ENCODE measurements around the gene ZFPM1. TPM values are rescaled to one million over a fixed set of nuclear protein-coding genes. Genes with fewer than 3 reads are reported as not detected.
A peak's percentile ranks its signal among the peaks of the same experiment; 100 is the strongest.

ZFPM1 gene
- total RNA-seq, 6 donors from 2014 or later = 1.0 to 8.4 (median 3.3) TPM

DNA sequence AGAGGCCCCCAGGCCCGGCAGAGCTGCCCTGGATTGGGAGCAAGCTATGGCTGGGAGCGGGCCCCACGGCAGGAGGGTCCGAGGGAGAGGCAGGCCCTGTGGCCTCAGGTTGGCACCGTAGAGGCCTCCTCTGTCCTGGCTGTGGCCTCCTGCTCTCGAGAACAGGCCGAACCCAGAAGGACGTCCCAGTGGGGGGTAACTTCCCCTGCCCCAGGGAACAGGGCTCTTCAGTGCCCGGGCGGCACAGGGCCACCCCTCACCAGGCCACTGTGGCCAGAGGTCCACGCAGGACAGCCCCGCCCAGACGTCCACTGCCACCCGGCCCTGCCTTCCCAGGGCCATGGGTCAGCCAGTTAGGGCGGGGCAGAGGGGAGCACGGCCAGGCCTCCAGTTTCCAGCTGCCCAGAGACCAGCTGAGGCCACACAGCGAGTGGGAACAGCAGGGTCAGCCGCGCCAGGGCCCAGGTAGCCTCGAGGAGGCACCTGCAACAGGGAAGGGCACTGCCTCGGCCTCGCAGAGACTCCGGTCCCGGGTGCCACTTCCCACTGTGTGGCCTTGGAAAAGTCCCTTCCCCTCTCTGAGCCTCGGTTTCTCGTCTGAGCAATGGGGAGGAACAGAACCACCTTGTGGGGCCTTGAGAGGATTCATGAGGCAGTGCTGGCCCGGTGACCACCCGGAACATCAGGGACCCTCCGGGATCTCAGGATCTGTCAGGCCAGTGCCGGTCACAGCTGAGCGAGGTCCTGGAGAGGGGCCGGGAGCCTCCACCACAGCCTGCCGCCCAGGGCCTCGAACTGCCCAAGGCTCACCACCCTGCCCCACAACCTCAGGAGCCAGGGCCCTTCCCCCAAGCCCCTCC, 38.3 kb upstream of the ZFPM1 start:
- Histone ChIP-seq H3K27ac (no peak overlapping the region), H3K9me3 (no peaks in the 10 kb centered on the region), H3K36me3 (no peaks in the 10 kb centered on the region), H3K4me3 (no peak overlapping the region), H3K27me3 (no peaks in the 10 kb centered on the region), H3K4me1 (no peaks in the 10 kb centered on the region)
- ATAC-seq (ENCODE audit: low FRiP score in 2 of 2) (no peak), DNase-seq (peak in 1 of 2 donors; percentile 75)
- no peak for TF ChIP-seq POLR2A (IDR thresholded peaks at IDR 0.05)
- TF ChIP-seq EP300 (IDR thresholded peaks at IDR 0.05) = no peak
- no peak for TF ChIP-seq CTCF (IDR thresholded peaks at IDR 0.05)
- no peak for TF ChIP-seq POLR2AphosphoS5 (IDR thresholded peaks at IDR 0.05)
- 88% methylated on average over 34 of the region's 34 CpGs; no CpG with 5 or more reads in 1 of the 2 donors for WGBS, 2 donors

DNA sequence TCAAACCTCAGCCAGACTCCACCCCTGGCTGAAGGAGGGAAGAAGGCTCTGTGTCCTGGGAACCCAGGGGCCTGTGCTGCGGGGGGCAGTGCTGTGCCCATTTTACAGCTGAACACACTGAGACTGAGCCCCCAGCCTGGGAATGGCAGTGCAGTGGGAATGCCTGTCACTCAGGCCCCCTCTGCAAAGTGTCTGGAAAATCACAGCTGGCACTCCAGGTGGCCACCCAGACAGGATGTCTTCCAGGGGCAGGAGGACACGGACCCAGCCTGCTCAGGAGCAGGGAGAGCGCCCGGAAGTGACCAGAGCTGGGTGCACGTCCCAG, 37.7 kb upstream of the ZFPM1 start:
- H3K4me3 ChIP-seq = no peak overlapping the region
- H3K9me3 ChIP-seq = no peaks in the 10 kb centered on the region
- H3K27me3 ChIP-seq = no peaks in the 10 kb centered on the region
- DNase-seq (no peak), ATAC-seq (ENCODE audit: low FRiP score in 2 of 2) (no peak)
- H3K4me1 ChIP-seq = no peaks in the 10 kb centered on the region
- TF ChIP-seq POLR2AphosphoS5 (IDR thresholded peaks at IDR 0.05) = no peak
- TF ChIP-seq CTCF (IDR thresholded peaks at IDR 0.05) = no peak
- TF ChIP-seq EP300 (IDR thresholded peaks at IDR 0.05) = no peak
- TF ChIP-seq POLR2A (IDR thresholded peaks at IDR 0.05) = no peak
- H3K36me3 ChIP-seq = no peaks in the 10 kb centered on the region
- WGBS, 2 donors = 86% methylated on average over 4 of the region's 5 CpGs; no CpG with 5 or more reads in 1 of the 2 donors
- H3K27ac ChIP-seq = no peak overlapping the region

GRCh38 chr16:88415713-88416323, 37.3 kb upstream of the ZFPM1 start:
- Histone ChIP-seq H3K27me3 (no peaks in the 10 kb centered on the region), H3K4me3 (no peak overlapping the region), H3K9me3 (no peaks in the 10 kb centered on the region), H3K27ac (no peak overlapping the region), H3K36me3 (no peaks in the 10 kb centered on the region), H3K4me1 (no peaks in the 10 kb centered on the region)
- 74 to 85% methylated on average over 16 to 29 of the region's 29 CpGs for WGBS, 2 donors
- TF ChIP-seq EP300 (IDR thresholded peaks at IDR 0.05) (no peak), CTCF (IDR thresholded peaks at IDR 0.05) (no peak), POLR2A (IDR thresholded peaks at IDR 0.05) (no peak), POLR2AphosphoS5 (IDR thresholded peaks at IDR 0.05) (no peak)
- DNase-seq (peak in 1 of 2 donors; percentile 59), ATAC-seq (ENCODE audit: low FRiP score in 2 of 2) (no peak)

GRCh38 chr16:88416686-88417085, 36.4 kb upstream of the ZFPM1 start:
- TF ChIP-seq POLR2A (IDR thresholded peaks at IDR 0.05) (no peak), POLR2AphosphoS5 (IDR thresholded peaks at IDR 0.05) (no peak), EP300 (IDR thresholded peaks at IDR 0.05) (no peak), CTCF (IDR thresholded peaks at IDR 0.05) (no peak)
- no peaks in the 10 kb centered on the region for H3K4me1 ChIP-seq
- no peaks in the 10 kb centered on the region for H3K9me3 ChIP-seq
- DNase-seq = peak in 1 of 2 donors; percentile 79
- H3K27ac ChIP-seq = no peak overlapping the region
- H3K4me3 ChIP-seq = no peak overlapping the region
- no peaks in the 10 kb centered on the region for H3K36me3 ChIP-seq
- H3K27me3 ChIP-seq = no peaks in the 10 kb centered on the region
- 90 to 92% methylated on average over 5 to 17 of the region's 17 CpGs for WGBS, 2 donors
- no peak for ATAC-seq (ENCODE audit: low FRiP score in 2 of 2)
